Measurements from ENCODE around the gene KHDC4. TPM values are rescaled to one million over a fixed set of nuclear protein-coding genes. Genes with fewer than 3 reads are reported as not detected.

The KHDC4 gene
- total RNA-seq, 2 donors from 2014 or later = 93.3 to 98.7 TPM

DNA sequence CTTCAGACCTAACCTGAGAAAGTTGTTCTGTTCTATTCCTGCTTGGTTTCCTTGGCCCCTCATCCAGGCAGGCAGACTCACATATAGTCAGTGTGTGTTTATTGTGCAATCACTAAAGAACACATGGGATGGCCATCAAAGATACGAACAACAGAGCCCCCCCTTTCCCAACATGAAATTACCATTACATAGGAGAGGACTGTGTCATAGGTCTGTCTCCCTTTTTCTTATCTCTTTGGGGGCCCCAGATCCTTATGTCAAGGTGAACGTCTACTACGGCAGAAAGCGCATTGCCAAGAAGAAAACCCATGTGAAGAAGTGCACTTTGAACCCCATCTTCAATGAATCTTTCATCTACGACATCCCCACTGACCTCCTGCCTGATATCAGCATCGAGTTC is 53.3 kb downstream of the KHDC4 start:
- DNase-seq (no peak), ATAC-seq (replicated peaks in 1 of 2) (no peak)
- Mint-ChIP-seq H3K27me3 (ENCODE audit: low read depth) (no peaks in the 10 kb centered on the region), H3K36me3 (ENCODE audit: insufficient read depth in 2 of 2) (no peaks in the 10 kb centered on the region), H3K27ac (no peak overlapping the region), H3K9me3 (no peaks in the 10 kb centered on the region), H3K4me3 (no peak overlapping the region), H3K4me1 (ENCODE audit: low read depth) (no peaks in the 10 kb centered on the region)

DNA sequence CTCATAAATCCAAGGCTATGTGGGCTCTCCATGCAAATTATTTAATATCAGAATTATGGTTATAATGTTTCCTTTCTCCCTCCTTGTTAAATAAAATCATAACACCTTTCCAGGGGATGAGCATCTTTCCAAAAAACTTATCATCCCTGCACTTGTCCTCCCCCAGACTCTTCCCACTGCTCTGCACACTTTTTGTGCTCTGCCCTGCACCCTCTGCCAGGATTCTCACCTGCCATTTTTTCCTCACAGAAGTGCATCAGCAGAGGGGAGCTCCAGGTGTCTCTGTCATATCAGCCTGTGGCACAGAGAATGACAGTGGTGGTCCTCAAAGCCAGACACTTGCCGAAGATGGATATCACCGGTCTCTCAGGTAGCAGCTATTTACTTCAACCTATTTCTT is 54.0 kb downstream of the KHDC4 start:
- Mint-ChIP-seq H3K4me3 (no peak overlapping the region), H3K27ac (no peak overlapping the region), H3K9me3 (no peaks in the 10 kb centered on the region), H3K4me1 (ENCODE audit: low read depth) (no peaks in the 10 kb centered on the region), H3K36me3 (ENCODE audit: insufficient read depth in 2 of 2) (no peaks in the 10 kb centered on the region), H3K27me3 (ENCODE audit: low read depth) (no peaks in the 10 kb centered on the region)
- no peak for DNase-seq
- ATAC-seq (replicated peaks in 1 of 2) = no peak

DNA sequence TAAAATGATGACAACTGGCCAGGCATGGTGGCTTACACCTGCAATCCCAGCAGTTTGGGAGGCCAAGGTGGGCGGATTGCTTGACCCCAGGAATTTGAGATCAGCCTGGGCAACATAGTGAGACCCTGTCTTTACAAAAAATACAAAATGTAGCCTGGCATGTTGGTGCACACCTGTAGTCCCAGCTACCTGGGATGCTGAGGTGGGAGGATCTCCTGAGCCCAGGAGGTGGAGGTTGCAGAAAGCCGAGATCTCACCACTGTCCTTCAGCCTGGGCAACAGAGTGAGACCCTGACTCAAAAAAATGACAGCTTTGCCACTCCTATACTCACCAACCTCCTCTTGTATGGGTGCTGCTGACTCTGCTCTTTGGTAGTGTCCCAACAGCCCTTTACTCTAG is 56.3 kb downstream of the KHDC4 start:
- no peaks in the 10 kb centered on the region for H3K4me1 Mint-ChIP-seq (ENCODE audit: low read depth)
- ATAC-seq (replicated peaks in 1 of 2) (no peak), DNase-seq (no peak)
- H3K9me3 Mint-ChIP-seq = no peaks in the 10 kb centered on the region
- H3K36me3 Mint-ChIP-seq (ENCODE audit: insufficient read depth in 2 of 2) = no peaks in the 10 kb centered on the region
- no peaks in the 10 kb centered on the region for H3K27me3 Mint-ChIP-seq (ENCODE audit: low read depth)
- no peak overlapping the region for H3K4me3 Mint-ChIP-seq
- H3K27ac Mint-ChIP-seq = no peak overlapping the region

DNA sequence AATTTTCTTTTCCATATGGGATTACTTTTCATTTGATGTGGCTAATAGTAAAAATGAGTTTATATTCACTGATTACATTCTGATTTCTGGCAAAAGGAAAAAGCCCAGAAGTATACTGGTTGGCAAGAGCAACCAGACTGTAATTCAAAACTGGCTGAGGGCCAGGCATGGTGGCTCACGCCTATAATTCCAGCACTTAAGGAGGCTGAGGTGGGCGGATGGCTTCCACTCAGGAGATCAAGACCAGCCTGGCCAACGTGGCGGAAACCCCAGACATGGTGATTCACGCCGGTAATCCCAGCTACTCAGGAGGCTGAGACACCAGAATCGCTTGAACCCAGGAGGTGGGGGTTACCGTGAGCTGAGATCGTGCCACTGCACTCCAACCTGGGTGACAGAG is 60.4 kb downstream of the KHDC4 start:
- Mint-ChIP-seq H3K36me3 (ENCODE audit: insufficient read depth in 2 of 2) (peaks cover 0 to 4% of the 10 kb centered on the region in 2 donors), H3K27me3 (ENCODE audit: low read depth) (no peaks in the 10 kb centered on the region), H3K27ac (no peak overlapping the region), H3K4me3 (no peak overlapping the region), H3K9me3 (no peaks in the 10 kb centered on the region), H3K4me1 (ENCODE audit: low read depth) (no peaks in the 10 kb centered on the region)
- DNase-seq = no peak
- no peak for ATAC-seq (replicated peaks in 1 of 2)

DNA sequence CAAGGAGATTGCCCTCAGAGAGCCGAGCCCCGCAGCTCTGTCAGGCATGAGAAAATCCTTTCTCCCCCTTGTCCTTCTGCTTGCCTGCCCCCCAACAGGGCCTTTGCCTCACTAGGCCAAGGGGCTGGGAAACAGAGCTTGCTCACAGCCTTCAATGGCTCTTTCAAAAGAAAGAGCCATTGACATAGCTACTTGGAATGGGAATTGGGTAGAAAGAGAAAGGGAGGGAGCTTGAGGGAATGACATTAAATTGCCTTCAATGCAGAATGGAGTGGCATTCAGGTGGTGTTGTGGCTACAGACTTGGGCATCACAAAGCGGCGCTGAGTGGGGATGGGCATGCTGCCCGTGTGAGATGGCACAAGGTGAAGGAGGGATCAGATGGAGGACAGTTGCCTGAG is 61.7 kb downstream of the KHDC4 start:
- no peaks in the 10 kb centered on the region for H3K9me3 Mint-ChIP-seq
- H3K4me1 Mint-ChIP-seq (ENCODE audit: low read depth) = no peaks in the 10 kb centered on the region
- DNase-seq (no peak), ATAC-seq (replicated peaks in 1 of 2) (no peak)
- no peak overlapping the region for H3K27ac Mint-ChIP-seq
- no peaks in the 10 kb centered on the region for H3K27me3 Mint-ChIP-seq (ENCODE audit: low read depth)
- no peak overlapping the region for H3K4me3 Mint-ChIP-seq
- peaks cover 0 to 6% of the 10 kb centered on the region in 2 donors for H3K36me3 Mint-ChIP-seq (ENCODE audit: insufficient read depth in 2 of 2)

DNA sequence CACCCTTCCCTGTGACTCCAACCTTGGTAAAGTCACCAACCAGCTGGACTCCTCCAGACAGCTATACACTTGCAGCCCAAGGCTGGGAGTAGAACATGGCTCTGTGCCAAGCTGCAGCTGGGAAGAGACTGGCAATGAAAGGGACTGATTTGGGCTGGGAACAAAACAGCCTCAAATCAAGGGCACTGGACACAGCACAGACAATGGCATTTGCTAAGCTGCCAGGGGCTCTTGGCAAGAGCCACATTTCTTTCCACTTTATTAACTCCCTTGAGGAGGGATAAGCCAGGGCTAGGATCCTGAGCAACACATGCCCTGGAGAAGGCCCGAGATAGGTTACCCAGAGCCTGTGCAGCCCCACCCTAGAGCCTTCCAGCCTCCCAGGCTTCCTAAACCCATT is 62.8 kb downstream of the KHDC4 start:
- Mint-ChIP-seq H3K9me3 (no peaks in the 10 kb centered on the region), H3K4me1 (ENCODE audit: low read depth) (no peaks in the 10 kb centered on the region), H3K36me3 (ENCODE audit: insufficient read depth in 2 of 2) (peaks cover 0 to 6% of the 10 kb centered on the region in 2 donors), H3K4me3 (no peak overlapping the region), H3K27me3 (ENCODE audit: low read depth) (no peaks in the 10 kb centered on the region), H3K27ac (no peak overlapping the region)
- no peak for ATAC-seq (replicated peaks in 1 of 2)
- DNase-seq = no peak

DNA sequence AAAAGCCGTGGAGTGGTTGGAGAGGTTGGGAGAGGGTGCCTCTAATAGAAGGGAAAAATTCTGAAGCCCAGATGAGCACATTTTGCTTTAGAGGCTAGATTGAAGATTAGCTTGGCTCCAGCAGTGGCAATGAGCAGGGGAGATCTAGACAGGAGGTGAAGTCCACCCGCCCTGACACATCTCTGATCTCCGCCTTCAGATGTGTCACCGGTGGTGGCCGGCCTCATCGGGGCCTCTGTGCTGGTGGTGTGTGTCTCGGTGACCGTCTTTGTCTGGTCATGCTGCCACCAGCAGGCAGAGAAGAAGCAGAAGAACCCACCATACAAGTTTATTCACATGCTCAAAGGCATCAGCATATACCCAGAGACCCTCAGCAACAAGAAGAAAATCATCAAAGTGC is 66.4 kb downstream of the KHDC4 start:
- Mint-ChIP-seq H3K36me3 (ENCODE audit: insufficient read depth in 2 of 2) (peaks cover 0 to 6% of the 10 kb centered on the region in 2 donors), H3K4me3 (no peak overlapping the region), H3K27ac (no peak overlapping the region), H3K27me3 (ENCODE audit: low read depth) (peaks cover under 1% of the 10 kb centered on the region), H3K4me1 (ENCODE audit: low read depth) (no peaks in the 10 kb centered on the region), H3K9me3 (no peaks in the 10 kb centered on the region)
- no peak for DNase-seq
- no peak for ATAC-seq (replicated peaks in 1 of 2)

DNA sequence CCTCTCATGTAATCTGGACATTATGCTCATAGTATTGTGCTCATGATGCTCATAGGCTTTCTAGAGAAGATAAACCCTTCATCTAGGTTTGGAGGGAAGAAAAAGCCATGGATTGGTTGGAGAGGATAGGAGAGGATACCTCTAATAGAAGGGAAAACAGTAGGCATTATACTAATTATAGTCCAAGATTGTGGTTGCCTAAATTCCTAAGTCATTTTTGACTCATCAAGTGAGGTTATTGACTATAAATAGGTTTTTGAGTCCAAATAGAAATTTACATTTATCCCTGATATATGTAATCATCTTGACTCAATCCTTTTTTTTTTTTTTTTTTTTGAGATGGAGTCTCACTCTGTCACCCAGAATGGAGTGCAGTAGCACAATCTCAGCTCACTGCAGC is 69.8 kb downstream of the KHDC4 start:
- no peak overlapping the region for H3K27ac Mint-ChIP-seq
- H3K36me3 Mint-ChIP-seq (ENCODE audit: insufficient read depth in 2 of 2) = peaks cover 0 to 9% of the 10 kb centered on the region in 2 donors

More for the DNA sequence above, 69.8 kb downstream of the KHDC4 start:
- Mint-ChIP-seq H3K9me3 (no peaks in the 10 kb centered on the region), H3K27me3 (ENCODE audit: low read depth) (peaks cover 12% of the 10 kb centered on the region), H3K4me3 (no peak overlapping the region), H3K4me1 (ENCODE audit: low read depth) (peaks cover 15% of the 10 kb centered on the region)
- DNase-seq = no peak
- ATAC-seq (replicated peaks in 1 of 2) = no peak

Other genes with a start within 250 kb of the KHDC4 start
- 10 to 100 TPM; 94.5 to 98.9 TPM for gene YY1AP1, start 245.6 kb downstream of the KHDC4 start, total RNA-seq
- gene DAP3, start 245.3 kb downstream of the KHDC4 start, total RNA-seq = 100 to 1,000 TPM; 123 to 135 TPM
- gene GON4L, start 77.2 kb downstream of the KHDC4 start, total RNA-seq = 10 to 100 TPM; 62.8 to 67.3 TPM
- 10 to 100 TPM; 30.6 to 35.3 TPM for gene SYT11, start 74.8 kb downstream of the KHDC4 start, total RNA-seq
- 10 to 100 TPM; 31.7 to 33.8 TPM for gene RIT1, start 23.1 kb downstream of the KHDC4 start, total RNA-seq
- not detected for gene RXFP4, start 7.2 kb upstream of the KHDC4 start, total RNA-seq
- gene ARHGEF2, start 44.1 kb upstream of the KHDC4 start, total RNA-seq = 100 to 1,000 TPM; 152 to 163 TPM
- gene SSR2, start 86.5 kb upstream of the KHDC4 start, total RNA-seq = 100 to 1,000 TPM; 193 to 234 TPM
- gene UBQLN4, start 119.4 kb upstream of the KHDC4 start, total RNA-seq = 10 to 100 TPM; 31.4 to 42.6 TPM
- 10 to 100 TPM; 58.7 to 61.8 TPM for gene LAMTOR2, start 120.4 kb upstream of the KHDC4 start, total RNA-seq
- under 1 TPM; 0.53 to 0.95 TPM for gene RAB25, start 126.7 kb upstream of the KHDC4 start, total RNA-seq
- gene MEX3A, start 148.1 kb upstream of the KHDC4 start, total RNA-seq = under 1 TPM; 0.31 to 0.97 TPM
- gene LMNA, start 180.3 kb upstream of the KHDC4 start, total RNA-seq = 100 to 1,000 TPM; 125 to 159 TPM
- 10 to 100 TPM; 63.7 to 80.3 TPM for gene SEMA4A, start 219.2 kb upstream of the KHDC4 start, total RNA-seq